Measurements from ENCODE around the gene PTPRA.

DNA sequence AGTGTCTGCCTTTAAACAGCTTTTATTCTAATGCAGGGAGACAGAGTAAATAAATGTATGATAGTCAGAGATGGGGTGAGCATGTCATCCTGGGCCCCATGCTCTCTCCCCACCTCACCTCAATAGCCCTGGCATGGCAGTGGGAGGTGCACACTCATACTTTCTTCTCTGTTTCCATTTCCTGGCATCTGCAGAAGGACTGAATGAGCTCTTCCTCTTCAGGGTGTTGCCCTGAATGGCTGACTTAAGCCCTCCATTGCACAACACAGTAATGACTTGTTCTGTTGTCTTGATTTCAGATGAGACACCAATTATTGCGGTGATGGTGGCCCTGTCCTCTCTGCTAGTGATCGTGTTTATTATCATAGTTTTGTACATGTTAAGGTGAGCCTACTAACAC is 113.2 kb downstream of the PTPRA start:
- TF ChIP-seq EZH2 (IDR thresholded peaks at IDR 0.05; ENCODE audit: insufficient read depth, low read length) = no peak
- TF ChIP-seq, protein P1, sequence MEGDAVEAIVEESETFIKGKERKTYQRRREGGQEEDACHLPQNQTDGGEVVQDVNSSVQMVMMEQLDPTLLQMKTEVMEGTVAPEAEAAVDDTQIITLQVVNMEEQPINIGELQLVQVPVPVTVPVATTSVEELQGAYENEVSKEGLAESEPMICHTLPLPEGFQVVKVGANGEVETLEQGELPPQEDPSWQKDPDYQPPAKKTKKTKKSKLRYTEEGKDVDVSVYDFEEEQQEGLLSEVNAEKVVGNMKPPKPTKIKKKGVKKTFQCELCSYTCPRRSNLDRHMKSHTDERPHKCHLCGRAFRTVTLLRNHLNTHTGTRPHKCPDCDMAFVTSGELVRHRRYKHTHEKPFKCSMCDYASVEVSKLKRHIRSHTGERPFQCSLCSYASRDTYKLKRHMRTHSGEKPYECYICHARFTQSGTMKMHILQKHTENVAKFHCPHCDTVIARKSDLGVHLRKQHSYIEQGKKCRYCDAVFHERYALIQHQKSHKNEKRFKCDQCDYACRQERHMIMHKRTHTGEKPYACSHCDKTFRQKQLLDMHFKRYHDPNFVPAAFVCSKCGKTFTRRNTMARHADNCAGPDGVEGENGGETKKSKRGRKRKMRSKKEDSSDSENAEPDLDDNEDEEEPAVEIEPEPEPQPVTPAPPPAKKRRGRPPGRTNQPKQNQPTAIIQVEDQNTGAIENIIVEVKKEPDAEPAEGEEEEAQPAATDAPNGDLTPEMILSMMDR (IDR thresholded peaks at IDR 0.05; ENCODE audit: insufficient read depth, low read depth, low read length) = no peak

All from astrocyte (in vitro differentiated cells and primary cell).